GM12892 (cell line): Measurements from ENCODE around the gene WWOX.

Source experiments
- POLR2A ChIP-seq: IDR thresholded peaks from 2 replicates; pipeline ENCODE4 v1.6.1; 2011; ENCODE audit warnings: low read depth, low read length, control low read depth
- POLR2AphosphoS5 ChIP-seq: IDR thresholded peaks from 2 replicates; pipeline ENCODE4 v1.6.1; 2011; ENCODE audit warnings: low read depth, low read length, control low read depth

DNA sequence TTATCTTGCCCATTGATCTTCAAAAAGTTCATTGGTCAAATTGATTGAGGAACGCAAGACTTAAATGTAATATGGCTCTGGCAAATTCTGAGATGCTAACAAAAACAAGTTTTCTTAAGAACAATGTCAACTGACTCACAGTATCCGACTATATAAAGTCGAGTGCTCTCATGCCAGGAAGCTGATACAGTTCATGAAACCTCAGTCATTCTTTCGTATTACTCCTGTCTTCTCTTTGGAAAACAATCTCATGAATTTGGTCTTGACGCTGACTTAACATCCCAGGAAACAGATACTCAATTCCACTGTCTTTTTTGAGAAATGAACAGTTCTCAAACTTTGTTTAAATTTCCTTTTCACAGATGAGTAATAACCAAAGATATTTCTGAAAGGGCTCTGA, 796.2 kb downstream of the WWOX start:
- no peak for TF ChIP-seq POLR2A
- no peak for TF ChIP-seq POLR2AphosphoS5
